DND-41 (cell line): ENCODE results near the gene CCR6.

Experiments used
- CTCF ChIP-seq: IDR thresholded peaks from 2 replicates; pipeline ENCODE4 v1.5.1; 2012; ENCODE audit warnings: borderline replicate concordance, low read length, moderate library complexity, mild to moderate bottlenecking; ENCODE audit not compliant: poor library complexity, severe bottlenecking; ENCODE audit errors: extremely low read depth
- EZH2 ChIP-seq: IDR thresholded peaks from 3 replicates; pipeline ENCODE4 v1.6.1; 2012; ENCODE audit warnings: borderline replicate concordance, low read depth, mild to moderate bottlenecking, moderate library complexity, low read length, inconsistent platforms; ENCODE audit not compliant: severe bottlenecking

- TF ChIP-seq CTCF (no peak), EZH2 (no peak)
Observed at GRCh38 chr6:167097770-167098169, 25.1 kb upstream of the CCR6 start.
